HG03442 (cell line): ENCODE measurements around the gene SLC4A1.
"Not testable (repeated sequence)": the region's sequence is repeated elsewhere in the genome, so short reads cannot be mapped to it uniquely, and the experiment has no call there.

Experiments
- ATAC-seq: cut with Tn5 transposase; IDR thresholded peaks from one replicate; pipeline ENCODE4 v1.9.1; 2021; ENCODE audit warnings: mild to moderate bottlenecking, moderate library complexity; ENCODE audit not compliant: unreplicated experiment

Gene SLC4A1

DNA sequence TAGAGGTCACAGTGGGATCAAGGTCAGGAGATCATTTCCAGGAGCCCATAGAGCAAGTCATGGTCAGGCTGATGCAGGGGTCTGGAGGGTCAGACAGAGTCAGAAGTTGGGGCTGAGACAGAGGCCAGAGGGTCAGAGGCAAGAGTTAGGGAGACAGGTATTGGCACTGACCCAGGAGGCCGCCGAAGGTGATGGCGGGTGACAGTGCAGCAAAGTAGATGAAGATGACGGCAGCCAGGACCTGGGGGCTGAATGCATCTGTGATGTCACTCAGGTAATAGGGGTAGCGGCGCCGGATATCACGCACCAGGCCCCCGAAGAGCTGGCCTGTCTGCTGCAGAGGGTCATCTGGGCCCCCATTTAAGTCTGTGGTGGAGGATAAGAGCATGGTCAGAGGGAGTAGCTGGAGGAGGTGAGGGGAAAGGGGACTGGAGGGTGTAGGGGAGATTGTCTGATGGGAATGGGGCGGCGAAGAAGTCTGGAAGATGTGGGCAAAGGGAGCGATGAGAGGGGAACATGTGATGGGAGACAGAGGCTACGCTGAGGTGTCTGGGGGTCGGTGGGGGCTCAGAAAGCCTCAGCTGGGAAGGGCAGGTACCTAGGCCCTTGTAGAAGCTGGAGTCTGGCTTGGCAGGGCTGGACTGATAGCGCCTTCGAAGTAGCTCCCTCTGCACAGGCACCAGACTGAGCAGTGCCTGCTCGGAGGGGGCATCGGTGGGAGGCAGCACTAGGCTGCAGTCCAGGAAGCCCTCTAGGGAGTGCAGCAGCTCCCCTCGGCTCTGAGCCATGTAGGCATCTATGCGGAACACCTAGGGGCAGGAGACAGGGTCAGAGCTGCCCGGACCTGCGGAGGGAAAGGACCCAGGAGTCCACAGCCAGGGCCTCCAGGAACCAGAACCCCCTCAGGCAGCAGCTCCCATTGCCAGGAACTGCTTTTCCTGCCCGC, 9.8 kb downstream of the SLC4A1 start:
- ATAC-seq: no peak

DNA sequence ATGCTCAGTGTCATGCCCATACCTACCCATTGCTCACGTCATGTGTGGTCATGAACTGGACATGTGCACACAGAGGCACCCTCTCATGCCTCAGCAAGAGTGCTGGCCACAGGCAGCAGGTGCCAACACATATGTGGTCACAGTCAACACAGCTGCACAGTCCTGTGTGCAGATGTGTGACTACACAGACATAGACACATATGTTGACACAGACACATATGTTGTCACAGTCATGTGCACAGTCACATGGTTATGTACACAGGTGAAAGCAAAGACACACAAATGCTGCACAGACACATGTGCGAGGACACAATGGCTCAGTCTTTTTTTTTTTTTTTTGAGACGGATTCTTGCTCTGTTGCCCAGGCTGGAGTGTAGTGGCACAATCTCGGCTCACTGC, 11.3 kb downstream of the SLC4A1 start:
- no peak for ATAC-seq

DNA sequence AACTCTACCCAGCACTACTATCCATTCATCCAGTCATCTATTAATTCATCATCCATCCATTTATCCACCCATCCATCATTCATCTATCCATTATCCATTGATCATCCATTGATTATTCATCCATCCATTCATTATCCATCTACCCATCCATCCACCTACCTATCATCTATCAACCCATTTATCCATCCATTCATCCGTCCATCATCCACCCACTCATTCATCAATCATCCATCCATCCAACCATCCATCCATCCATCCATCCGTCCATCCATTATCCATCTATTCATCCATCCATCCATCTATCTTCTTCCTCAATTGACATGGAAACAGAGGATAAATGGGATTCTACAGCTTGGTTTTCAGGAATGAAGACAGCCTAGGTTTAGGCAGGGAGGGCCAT, 12.0 kb downstream of the SLC4A1 start:
- no peak for ATAC-seq

DNA sequence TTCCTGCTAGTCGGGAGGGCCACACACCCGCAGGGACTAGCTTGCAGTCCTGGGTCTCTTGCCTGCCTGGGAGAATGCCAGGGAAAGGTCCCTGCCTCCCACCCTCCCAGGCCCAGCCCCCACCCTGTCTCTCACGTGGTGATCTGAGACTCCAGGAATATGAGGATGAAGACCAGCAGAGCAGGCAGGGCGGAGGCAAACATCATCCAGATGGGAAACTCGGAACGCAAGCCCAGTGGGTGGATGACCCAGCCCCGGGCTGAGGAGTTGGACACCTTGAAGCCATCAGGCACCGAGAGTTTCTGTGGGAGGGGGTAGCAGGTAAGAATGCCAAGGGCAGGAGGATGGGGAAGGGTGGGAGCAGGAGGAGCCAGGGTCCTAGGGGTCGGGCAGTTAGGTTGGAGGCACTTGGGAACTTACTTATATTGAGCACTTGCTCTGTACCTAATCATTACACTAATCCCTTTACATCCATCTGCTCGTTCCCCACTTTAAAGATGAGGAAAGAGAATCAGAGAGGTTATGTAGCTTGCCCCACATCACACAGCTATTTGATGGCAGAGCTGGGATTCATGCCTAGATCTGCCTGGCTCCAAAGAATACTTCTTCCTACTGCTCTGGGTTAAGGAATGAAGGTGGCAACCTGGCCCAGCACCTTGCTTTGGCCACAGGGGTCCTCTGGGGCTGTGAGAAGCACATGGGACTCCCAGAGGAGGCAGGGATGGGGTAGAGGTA, 13.4 kb downstream of the SLC4A1 start:
- ATAC-seq: no peak

DNA sequence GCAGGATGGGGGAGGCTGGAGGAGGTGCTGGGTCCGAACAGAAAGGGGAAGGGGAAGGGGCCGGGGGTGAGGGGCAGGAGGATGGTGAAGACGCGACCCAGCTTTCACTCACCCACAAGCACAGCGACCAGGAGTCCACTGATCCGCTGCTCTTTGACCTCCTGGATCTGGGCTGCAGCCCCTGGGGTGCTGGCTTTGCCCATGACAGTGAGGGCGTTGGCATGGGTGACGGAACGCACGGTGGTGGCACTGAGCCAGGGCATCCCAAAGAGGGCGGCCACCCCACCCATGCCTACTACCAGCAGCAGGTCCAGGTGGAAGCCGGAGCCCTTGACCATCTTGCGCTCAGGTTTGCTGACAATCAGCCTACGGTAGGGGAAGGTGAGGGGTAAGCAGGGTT, 14.9 kb downstream of the SLC4A1 start:
- ATAC-seq: no peak

DNA sequence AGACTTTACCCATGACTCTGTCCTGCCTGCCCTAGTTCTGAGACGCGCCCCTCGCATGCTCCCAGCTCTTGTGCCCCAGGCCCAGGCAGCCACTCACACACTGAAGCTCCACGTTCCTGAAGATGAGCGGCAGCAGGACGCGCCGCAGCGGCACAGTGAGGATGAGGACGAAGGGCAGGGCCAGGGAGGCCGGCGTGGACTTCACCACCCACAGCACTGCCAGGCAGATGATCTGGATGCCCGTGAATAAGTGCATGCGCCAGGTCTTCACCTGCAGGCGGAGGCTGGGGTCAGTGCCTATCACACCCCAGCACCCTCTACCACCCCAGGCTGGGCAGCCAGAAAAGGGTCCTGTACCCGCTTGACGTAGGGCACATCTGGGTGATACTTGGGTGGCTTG, 16.9 kb downstream of the SLC4A1 start:
- ATAC-seq: no peak

DNA sequence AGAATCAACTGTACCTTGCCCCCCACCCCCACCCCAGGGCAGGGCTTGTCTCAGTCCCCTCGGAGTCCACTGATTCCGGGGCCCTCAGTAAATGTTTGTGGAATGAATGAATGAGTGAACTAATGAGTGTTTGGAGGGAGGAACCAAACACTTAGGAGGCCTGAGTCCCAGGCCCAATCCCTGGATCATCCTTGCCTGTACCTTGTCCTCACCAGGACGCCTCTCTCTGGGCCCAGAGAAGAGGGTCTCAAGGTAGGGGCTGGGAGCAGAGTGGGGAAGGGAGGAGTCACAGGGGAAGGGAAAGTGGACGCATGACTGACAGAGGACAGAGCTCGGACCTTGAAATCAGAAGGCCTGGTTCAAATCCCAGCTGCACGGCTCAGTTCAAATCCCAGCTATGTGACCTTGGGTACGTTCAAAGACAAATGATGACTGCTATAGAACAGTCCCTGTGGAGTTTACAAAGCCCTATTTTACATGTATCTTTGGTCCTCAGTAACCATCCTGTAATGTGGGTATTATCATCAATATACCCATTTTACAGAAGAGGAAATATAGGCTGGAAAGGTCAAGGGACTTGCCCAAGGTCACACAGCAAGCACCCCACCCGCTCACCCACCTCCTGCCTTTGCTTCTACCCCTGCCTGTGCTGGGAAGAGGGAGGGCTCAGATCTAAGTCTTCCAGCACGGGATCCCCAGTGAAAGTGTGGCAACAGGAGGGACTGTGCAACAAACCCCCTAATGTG, 18.3 kb downstream of the SLC4A1 start:
- no peak for ATAC-seq

DNA sequence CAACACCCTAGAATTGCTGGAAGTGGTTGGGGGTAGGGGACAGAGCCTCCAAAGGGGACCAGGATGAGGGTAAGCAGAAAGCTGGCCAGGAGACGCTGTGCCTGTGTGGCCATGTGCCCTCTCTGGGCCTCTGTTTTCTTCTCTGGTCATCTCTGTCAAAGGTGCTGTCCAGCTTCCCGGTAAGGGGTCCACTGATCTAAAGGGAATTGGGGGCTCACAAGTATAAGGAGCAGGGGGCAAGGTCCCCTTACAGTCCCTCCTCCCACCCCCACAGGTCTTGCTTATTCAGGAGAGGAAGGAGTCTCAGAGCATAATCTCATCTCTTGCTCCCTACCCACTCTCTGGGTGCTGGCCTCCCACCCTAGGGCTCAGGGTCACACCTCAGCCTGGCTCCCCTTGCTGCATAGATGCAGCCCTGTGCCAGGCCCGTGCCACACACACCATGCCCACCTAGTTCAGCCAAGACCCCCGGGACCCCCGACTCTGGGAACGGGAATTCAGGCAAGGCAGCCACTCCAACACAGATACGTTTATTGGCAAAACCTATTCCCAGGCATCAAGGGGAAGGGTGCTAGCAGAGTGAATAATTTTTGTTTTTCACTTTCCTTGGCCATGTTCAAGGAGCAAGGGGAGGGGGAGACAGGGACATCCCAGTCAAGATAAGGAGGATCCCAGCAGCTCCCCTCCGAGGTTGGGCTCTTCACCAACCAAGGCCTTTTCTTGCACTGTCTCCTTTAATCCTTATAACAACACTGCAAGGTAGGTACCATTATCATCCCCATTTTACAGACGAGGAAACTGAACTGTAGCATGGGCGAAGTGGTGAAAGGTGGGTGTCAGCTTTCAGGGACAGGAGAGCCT, 19.8 kb downstream of the SLC4A1 start:
- no peak for ATAC-seq

DNA sequence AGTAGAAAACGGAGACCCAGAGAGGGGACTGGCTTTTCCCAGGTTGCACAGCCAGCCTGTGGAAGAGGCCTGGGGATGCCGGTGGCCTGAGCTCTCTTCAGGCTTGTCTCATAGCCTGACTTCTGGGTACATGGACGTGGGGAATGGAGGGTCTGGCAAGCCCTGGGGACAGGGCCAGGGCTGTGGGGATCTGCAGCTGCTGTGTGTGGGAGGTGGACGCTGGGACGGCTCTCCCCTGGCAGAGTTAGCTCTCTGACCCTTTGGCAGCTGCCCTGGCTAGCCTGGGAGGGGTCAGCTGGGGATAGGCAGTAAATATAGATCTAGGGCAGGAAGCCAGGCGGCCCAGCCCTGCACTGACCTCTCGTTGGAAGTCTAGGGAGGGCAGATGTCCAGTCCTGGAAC, 20.5 kb downstream of the SLC4A1 start:
- ATAC-seq: no peak

DNA sequence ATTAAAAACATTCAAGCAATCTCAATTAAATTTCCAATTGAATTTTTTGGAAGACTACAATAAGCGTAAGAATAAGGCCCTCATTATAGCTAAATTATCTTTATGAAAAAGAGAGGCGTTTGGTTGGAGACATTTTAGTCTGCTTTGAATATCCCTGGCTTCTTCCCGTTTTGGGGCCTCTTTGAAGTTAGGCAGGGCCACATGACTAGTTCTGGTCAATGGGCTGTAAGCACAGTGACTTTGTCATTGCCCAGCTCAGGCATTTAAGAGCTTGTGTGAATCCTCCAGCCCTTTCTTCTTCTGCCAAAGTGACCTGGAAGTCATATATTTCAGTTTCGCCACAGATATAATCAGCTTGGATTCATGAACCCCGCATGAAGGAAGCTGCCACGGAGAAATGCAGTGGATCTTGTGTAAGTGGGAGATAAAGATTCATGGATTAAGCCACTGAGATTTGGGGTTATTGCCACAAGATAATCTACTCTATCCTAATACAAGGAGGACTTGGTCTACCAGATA, 26.8 kb downstream of the SLC4A1 start:
- no peak for ATAC-seq

DNA sequence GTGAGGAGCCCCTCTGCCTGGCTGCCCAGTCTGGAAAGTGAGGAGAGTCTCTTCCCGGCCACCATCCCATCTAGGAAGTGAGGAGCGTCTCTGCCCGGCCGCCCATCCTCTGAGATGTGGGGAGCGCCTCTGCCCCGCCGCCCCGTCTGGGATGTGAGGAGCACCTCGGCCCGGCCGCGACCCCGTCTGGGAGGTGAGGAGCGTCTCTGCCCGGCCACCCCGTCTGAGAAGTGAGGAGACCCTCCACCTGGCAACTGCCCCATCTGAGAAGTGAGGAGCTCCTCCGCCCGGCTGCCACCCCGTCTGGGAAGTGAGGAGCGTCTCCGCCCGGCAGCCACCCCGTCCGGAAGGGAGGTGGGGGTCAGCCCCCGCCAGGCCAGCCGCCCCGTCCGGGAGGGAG, 30.0 kb downstream of the SLC4A1 start:
- ATAC-seq: not testable (repeated sequence)

DNA sequence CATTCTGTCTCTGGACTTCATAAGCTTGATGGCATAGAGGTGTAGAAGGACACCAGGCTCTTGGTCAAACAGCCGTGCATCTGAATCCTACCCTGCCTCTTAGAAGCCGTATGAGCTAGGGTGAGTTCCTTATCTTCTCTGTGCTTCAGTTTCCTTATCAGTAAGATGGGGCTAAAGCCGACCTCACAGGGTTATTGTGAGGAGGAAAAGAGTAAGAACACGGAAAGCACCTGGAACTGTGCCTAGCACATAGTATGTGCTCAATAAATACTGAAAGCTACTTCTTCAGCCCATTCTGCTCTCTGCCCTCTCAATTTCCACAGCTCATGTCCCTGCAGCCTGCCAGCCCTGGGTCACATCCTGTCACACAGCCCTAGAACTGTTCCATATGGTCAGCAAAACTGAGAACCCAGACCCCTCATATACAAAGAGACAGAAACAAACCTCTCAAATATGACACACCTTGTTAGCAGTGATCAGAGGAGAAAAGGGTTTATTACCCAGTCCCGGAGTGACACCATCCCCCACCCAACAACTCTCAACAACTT, 31.4 kb downstream of the SLC4A1 start:
- ATAC-seq: no peak

DNA sequence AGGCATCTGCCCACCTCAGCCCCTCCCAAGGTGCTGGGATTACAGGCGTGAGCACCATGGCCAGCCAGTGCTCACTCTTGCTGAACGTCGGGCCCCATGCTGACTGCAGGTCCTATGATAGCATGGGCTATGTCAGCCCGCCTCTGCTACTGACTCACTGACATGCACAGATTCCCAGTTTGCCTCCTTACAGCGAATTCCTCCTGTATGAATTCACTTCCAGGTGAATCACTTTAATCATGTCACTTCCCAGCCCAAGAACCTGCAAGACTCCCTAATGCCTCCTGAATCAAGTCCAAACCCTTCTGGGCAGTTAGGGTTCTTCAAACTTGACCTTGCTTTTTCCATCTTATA, 32.4 kb downstream of the SLC4A1 start:
- ATAC-seq: no peak

DNA sequence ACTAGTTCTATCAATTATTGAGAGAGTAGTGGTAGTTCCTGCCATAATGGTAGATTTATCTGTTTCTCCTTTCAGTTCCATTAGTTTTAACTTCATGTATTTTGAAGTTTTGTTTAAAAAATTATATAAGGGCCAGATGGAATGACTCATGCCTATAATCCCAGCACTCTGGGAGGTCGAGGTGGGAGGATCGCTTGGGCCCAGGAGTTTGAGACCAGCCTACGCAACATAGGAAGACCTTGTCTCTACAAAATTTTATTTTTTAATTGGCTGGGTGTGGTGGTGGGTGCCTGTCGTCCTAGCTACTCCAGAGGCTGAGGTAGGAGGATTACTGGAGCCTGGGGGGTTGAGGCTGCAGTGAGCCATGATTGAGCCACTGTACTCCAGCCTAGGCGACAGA, 34.4 kb downstream of the SLC4A1 start:
- ATAC-seq: no peak

DNA sequence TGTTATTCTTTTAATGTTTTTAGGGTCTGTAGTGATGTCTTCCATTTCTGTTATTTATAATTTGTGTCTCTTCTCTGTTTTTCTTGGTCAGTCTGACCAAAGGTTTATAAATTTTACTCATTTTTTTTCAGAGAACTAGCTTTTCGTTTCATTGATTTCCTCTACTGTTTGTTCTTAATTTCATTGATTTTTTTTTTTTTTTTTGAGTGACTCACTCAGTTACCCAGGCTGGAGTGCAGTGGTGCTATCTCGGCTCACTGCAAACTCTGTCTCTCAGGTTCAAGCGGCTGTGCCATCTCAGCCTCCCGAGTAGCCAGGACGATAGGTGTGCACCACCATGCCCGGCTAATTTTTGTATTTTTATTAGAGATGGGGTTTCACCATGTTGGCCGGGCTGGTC, 35.9 kb downstream of the SLC4A1 start:
- no peak for ATAC-seq

DNA sequence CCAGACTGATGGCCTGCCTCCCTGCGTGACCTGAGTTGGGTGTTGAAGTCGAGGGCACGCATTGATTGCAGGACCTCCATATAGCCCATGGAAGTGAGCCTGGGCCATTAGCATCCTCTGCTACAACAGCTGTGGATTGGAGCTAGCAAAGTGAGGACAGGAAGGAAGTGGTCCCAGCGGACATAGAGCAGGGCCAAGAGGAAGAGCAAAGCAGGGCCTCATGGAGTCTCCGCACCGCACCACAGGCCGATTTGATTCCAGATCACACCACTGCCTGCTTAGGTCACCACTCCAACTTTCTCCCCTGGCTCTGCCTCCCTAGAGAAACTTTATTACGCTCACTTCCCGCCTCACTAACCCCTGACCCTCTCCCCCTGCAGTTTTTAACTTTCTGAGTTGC, 37.8 kb downstream of the SLC4A1 start:
- ATAC-seq: no peak

DNA sequence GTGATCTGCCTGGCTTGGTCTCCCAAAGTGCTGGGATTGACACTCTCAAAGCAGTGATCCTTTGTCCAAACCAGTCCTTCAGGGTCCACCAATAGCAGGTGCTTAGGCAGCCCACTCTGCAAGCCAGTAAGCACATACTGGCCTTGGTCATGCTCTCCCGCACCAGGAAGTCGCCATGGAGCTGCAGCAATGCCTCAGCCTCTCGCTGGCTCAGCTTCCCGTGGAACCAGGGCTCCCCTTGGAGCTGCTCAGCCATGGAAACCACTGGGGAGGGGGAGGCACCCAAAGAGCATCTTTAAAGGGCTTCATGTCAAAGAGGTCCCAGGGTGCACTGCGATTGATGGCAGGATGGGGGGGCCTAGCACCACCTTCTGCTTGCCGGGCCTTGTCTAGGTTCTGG, 38.8 kb downstream of the SLC4A1 start:
- no peak for ATAC-seq

DNA sequence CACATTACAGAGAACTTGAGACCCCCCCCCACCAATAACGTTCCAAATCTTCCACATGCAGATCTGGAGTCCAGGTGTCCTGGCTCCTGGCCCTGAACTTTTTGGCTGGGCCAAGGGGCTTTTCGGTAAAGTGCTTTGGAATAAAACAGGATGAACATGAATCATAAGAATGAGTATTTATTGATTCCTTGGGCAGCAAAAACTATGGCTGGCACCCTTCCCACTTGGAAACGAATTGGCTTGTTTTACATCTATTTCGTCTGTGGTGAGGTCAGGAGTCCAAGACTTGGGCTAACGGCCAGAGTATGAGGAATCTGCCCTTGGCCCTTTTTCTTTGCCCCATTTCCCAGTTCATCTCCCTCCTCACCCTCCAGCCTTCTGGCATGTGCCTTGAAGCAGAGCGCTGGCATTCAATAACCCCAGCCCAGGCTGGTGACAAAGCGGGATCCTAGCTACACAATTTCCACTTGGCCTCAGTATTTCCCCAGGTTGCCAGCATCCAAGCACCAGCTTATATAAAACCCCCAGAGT, 44.3 kb downstream of the SLC4A1 start:
- no peak for ATAC-seq

DNA sequence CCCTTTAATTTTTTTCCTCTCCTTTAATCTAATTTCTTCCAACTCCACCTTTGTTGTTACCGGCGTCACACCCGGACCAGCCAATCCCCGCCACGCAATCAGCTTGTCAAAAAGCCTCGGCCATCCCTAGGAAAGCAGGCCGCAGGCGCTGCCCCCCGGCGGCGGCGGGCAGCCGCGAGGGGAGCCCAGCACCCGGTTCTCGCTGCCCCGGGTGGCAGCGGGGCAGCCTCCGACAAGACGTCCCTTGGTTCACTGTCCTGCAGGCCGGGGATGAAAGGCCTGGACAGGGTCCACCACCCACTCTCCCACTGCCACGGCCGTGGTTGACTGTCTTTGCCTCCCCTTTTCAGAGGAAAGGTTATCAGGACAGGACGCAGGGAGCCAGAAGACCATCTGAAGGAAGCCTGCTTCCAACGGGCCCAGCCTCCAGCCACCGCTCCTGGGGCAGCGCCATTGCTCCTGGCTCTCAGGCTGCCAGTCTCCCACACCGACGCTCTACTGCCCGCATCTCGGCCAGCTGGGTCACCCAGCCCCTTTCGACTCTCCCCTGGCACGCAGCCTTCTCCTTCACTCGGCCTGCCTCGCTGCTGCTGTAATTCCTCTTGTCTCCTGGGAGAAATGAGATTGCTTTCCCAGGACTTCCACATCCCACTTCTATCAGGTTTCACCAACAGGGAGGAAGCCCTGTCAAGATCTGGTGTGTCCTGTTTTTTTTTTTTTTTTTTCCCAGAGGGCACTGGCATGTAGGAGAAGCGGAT, 45.6 kb downstream of the SLC4A1 start:
- no peak for ATAC-seq

DNA sequence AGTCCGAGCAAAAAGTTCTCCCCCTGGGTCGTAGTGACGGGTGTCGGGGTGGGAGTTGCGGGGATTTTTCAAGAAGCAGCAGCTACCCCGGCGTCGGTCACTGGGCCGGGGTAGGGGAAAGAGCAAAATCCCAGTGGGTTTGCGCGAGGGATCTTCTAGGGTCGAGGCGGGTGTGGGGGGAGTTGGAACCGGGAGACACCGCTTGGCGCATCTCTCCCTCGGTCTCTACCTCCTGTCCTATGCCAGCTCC, 46.1 kb downstream of the SLC4A1 start:
- ATAC-seq: no peak
